ENCODE data around the gene FOXA3. TPM values are rescaled to one million over a fixed set of nuclear protein-coding genes. Genes with fewer than 3 reads are reported as not detected.

FOXA3 gene
- total RNA-seq, 3 donors from 2014 or later = 14.1 to 33.7 (median 32.9) TPM

DNA sequence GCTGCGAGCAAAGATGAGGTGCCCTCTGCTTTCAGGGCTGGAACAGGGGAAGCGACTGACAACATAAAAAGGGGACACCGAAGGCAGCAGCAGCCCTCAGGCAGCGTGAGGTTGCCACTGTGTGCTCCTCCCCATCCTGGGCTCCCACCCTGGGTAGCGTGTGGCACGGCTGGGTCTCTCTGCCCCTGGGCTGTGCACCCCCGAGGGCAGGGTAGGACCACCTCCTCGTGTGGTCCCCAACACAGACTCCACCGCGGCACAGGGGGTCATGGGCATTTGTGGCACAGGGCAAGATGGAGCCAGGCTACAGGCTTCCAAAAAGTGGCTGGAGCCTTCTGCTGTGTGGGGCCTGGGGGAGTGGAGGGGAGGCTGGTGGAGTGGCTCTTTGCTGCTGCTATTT lies 42.6 kb upstream of the FOXA3 start:
- H3K36me3 ChIP-seq (ENCODE audit: low read depth) = no peaks in the 10 kb centered on the region
- H3K4me3 ChIP-seq = no peak overlapping the region
- no peak for ATAC-seq
- intact Hi-C loops (cut with DNase I, micrococcal nuclease) = no loop called here
- TF ChIP-seq, protein P1, sequence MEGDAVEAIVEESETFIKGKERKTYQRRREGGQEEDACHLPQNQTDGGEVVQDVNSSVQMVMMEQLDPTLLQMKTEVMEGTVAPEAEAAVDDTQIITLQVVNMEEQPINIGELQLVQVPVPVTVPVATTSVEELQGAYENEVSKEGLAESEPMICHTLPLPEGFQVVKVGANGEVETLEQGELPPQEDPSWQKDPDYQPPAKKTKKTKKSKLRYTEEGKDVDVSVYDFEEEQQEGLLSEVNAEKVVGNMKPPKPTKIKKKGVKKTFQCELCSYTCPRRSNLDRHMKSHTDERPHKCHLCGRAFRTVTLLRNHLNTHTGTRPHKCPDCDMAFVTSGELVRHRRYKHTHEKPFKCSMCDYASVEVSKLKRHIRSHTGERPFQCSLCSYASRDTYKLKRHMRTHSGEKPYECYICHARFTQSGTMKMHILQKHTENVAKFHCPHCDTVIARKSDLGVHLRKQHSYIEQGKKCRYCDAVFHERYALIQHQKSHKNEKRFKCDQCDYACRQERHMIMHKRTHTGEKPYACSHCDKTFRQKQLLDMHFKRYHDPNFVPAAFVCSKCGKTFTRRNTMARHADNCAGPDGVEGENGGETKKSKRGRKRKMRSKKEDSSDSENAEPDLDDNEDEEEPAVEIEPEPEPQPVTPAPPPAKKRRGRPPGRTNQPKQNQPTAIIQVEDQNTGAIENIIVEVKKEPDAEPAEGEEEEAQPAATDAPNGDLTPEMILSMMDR (IDR thresholded peaks at IDR 0.05) = no peak
- peaks cover 3% of the 10 kb centered on the region for H3K4me1 ChIP-seq (ENCODE audit: low read depth)
- no peak for DNase-seq
- no peaks in the 10 kb centered on the region for H3K9me3 ChIP-seq

DNA sequence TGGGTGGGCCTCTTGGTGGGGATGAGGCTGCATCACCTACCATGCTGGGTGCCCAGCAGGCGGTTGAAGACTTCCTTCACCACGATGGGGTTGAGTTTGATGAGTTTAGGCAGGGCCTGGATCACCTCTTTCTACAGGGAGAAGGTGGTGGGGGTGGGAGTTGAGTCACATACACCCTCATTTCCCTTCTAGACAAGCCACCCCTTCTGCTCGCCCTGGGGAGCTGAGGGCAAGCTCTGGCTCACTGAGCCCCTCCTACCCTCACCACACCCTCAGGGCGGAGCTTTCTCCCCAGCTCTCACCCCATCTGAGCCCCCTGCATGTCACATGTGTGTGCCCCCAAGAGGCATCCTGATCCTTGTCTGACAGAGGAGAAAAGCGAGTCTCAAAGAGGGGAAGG lies 41.4 kb upstream of the FOXA3 start:
- Histone ChIP-seq H3K36me3 (ENCODE audit: low read depth) (no peaks in the 10 kb centered on the region), H3K4me3 (no peak overlapping the region), H3K9me3 (no peaks in the 10 kb centered on the region), H3K4me1 (ENCODE audit: low read depth) (no peaks in the 10 kb centered on the region)
- DNase-seq (no peak), ATAC-seq (no peak)
- intact Hi-C loops (cut with DNase I, micrococcal nuclease) = no loop called here
- TF ChIP-seq, protein P1 (IDR thresholded peaks at IDR 0.05) = no peak

DNA sequence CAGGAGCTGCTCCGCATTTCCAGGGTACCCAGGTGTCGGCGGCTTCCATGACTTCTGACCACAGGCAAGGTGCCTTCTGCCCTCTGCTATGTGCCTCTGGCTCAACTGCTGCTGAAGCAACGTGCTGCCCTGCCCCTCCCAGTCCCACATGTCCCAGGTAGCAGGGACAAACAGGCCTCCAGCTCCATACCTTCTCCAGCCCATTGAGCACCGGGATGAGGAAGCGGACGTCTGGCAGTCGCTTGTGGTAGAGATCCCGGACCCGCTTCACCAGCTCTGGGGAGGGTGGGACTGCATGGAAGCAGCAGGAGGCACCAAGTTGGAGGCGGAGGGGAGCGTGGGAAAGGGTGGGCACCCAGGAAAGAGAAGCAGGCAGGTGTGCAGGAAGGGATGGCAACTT lies 40.9 kb upstream of the FOXA3 start:
- H3K36me3 ChIP-seq (ENCODE audit: low read depth) = no peaks in the 10 kb centered on the region
- H3K4me1 ChIP-seq (ENCODE audit: low read depth) = no peaks in the 10 kb centered on the region
- no peak overlapping the region for H3K4me3 ChIP-seq
- no peak for DNase-seq
- no peaks in the 10 kb centered on the region for H3K9me3 ChIP-seq
- TF ChIP-seq, protein P1 (IDR thresholded peaks at IDR 0.05) = no peak
- intact Hi-C loops (cut with DNase I, micrococcal nuclease) = no loop called here
- ATAC-seq = no peak

DNA sequence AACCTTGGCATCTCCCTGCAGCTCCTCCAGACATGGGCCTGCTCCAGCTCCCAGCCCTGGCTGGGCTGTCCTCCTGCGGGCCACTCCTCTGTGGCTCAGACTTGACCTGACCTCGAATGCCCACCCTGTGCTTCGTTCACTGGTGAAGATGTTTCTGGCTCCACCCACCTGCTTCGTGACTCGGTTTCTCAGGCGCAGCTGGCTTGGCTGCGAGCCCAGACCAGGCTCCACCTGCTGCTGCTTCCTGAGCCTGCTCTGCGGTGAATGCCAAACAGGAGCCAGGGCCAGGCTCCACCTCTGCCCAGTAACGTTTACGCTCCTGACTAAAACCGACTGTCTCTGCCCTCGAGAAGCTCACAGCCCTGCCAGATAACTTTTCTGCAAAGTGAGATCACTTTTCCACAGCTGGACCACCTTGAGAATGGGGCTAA lies 40.1 kb upstream of the FOXA3 start:
- ATAC-seq (peak; percentile 53), DNase-seq (peak in 2 of 3 donors; percentile 45 to 63)
- H3K9me3 ChIP-seq = no peaks in the 10 kb centered on the region
- no peak overlapping the region for H3K4me3 ChIP-seq
- TF ChIP-seq, protein P1 (IDR thresholded peaks at IDR 0.05) = no peak
- intact Hi-C loops (cut with DNase I, micrococcal nuclease) = no loop called here
- no peaks in the 10 kb centered on the region for H3K36me3 ChIP-seq (ENCODE audit: low read depth)
- H3K4me1 ChIP-seq (ENCODE audit: low read depth) = no peaks in the 10 kb centered on the region

DNA sequence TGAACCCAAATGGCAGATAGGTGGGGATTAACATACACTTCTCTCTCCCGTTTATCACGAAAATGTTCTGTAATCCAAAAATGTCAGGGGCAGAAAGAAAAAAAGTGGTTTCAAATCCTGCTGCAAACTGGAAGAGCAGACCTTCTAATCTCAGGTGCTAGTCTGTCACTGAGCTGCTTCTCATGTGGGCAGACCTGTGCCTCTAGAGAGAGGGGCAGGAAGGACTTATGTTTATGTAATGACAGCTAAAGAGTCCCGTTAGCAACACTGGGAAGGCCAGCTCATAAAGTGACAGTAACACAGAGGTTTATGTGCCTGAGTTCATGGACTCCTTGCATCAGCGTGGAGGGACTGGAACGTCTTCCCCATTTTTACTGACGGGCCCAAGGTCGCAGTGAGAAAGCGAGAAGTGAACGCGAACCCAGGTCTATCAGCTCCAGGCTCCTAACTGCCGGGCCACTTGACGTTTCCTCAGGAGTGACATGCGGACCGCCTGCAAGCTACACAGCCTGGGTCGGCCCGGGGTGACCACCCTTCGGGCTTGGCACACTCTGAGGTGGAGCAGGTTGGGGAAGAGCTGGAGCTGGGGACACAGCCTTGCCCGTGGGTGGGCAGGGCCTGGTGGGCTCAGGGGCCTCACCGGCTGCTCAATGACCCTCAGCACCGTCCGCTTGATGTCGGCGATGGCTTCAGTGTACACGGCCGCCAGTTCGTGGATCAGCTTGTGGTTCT lies 39.4 kb upstream of the FOXA3 start:
- H3K36me3 ChIP-seq (ENCODE audit: low read depth) = peaks cover 1% of the 10 kb centered on the region
- TF ChIP-seq, protein P1 (IDR thresholded peaks at IDR 0.05) = no peak
- H3K4me3 ChIP-seq = no peak overlapping the region
- no peak for DNase-seq
- H3K9me3 ChIP-seq = no peaks in the 10 kb centered on the region
- intact Hi-C loops (cut with DNase I, micrococcal nuclease) = no loop called here
- ATAC-seq = no peak
- H3K4me1 ChIP-seq (ENCODE audit: low read depth) = no peaks in the 10 kb centered on the region

DNA sequence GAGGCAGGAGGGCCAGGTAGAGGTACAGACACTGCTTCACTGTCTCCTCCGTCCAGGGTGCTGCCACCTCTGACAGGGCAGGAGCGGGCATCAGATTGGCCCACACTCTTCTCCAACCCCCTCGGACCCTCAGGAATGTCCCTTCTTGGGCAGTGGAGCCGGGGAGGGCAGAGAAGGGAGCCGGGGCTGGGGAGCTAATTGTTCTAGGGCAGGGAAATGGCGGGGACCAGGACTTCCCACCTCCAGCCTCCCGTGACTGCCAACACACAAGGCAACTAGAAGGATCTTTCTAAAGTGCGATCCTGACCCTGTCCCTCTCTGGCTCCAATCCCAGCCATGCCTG lies 38.9 kb upstream of the FOXA3 start:
- H3K36me3 ChIP-seq (ENCODE audit: low read depth) = peaks cover 5% of the 10 kb centered on the region
- TF ChIP-seq, protein P1 (IDR thresholded peaks at IDR 0.05) = no peak
- intact Hi-C loops (cut with DNase I, micrococcal nuclease) = no loop called here
- H3K4me3 ChIP-seq = no peak overlapping the region
- ATAC-seq (no peak), DNase-seq (no peak)
- no peaks in the 10 kb centered on the region for H3K9me3 ChIP-seq
- H3K4me1 ChIP-seq (ENCODE audit: low read depth) = no peaks in the 10 kb centered on the region

Measured in mucosa of descending colon (tissue), 3 donors.